Measurements from ENCODE around the gene TRANK1.

TRANK1 gene

DNA sequence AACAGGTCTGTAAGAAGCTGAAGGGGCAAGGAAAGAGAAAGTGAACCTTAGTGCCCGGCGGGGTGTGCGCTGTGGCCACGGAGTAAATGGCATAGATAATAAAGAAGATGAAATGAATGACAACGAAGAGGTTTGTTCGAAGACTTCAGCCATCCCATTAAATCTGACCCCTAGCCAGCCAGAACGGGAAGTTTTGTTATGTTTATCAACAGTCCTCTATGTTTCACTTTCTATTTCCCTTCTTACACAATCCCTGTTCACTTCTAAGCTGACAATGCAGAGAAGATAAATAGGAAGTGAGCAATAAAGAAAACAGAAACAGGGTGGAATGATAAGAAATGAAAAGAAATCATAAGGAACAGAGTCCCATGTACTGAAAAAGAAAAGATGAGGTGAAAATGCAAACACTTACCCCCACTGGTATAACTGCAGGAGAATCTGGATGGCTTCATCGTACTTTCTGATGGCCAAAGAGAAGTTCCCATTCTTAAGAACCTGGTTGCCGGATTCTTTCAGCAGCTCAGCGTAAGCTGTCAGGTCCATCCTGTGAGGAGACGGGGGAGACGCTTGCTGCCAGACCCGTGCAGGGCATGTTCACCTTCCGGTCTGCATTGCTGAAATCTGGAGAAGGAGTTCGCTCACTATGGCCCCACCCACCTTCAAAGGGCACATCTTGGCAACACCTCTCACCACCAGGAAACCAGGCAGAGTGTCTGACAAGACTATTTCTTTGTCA is 36.8 kb downstream of the TRANK1 start:
- H3K4me3 ChIP-seq (ENCODE audit: low read length): peak overlapping the region; percentile 69
- H3K27ac ChIP-seq (ENCODE audit: low read depth, low read length): peak overlapping the region; percentile 62

DNA sequence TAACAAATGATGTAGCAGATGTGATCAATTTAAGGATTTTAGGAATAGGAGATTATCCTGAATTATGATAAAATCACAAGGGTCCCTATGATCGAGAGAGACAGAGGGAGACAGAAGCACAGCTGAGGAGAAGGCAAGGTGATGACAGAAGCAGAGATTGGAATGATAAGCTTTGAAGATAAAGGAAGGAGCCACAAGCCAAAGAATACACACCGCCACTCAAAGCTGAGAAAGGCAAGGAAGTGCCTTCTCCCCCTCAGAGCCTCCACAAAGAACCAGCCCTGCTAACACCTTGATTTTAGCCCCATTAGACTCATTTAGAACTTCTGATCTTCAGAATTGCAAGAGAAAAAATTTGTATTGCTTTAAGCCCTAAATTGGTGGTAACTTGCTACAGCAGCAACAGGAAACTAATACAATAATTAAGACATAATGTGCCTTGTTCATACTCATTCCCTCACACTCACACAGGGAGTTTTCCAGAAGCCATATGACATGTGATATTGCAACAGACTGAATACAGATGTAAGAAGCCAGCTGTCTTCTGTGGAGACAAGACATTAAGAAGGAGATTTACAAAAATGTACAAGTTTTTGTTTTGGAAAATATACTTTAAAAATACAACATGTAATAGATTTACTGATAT is 38.2 kb downstream of the TRANK1 start:
- peaks cover 58% of the 10 kb centered on the region for H3K79me2 ChIP-seq (ENCODE audit: control insufficient read depth, low read length)

More for the DNA sequence above, 36.8 kb downstream of the TRANK1 start:
- no peaks in the 10 kb centered on the region for H3K9me2 ChIP-seq (replicated peaks; ENCODE audit: control insufficient read depth, low read length)
- H3F3A ChIP-seq (ENCODE audit: control insufficient read depth, insufficient read depth): peaks cover 32% of the 10 kb centered on the region
- H3K79me2 ChIP-seq (ENCODE audit: control insufficient read depth, low read length): peaks cover 62% of the 10 kb centered on the region
- H3K9me3 ChIP-seq (ENCODE audit: control insufficient read depth, insufficient read depth, low read length): no peaks in the 10 kb centered on the region
- peaks cover 87% of the 10 kb centered on the region for H3K4me1 ChIP-seq (ENCODE audit: control insufficient read depth, low read length)
- no peaks in the 10 kb centered on the region for H3K27me3 ChIP-seq (ENCODE audit: control insufficient read depth, low read length)
- no peak for TF ChIP-seq EZH2phosphoT487 (IDR thresholded peaks at IDR 0.05; ENCODE audit: borderline replicate concordance, low read length)
- TF ChIP-seq, protein P1, sequence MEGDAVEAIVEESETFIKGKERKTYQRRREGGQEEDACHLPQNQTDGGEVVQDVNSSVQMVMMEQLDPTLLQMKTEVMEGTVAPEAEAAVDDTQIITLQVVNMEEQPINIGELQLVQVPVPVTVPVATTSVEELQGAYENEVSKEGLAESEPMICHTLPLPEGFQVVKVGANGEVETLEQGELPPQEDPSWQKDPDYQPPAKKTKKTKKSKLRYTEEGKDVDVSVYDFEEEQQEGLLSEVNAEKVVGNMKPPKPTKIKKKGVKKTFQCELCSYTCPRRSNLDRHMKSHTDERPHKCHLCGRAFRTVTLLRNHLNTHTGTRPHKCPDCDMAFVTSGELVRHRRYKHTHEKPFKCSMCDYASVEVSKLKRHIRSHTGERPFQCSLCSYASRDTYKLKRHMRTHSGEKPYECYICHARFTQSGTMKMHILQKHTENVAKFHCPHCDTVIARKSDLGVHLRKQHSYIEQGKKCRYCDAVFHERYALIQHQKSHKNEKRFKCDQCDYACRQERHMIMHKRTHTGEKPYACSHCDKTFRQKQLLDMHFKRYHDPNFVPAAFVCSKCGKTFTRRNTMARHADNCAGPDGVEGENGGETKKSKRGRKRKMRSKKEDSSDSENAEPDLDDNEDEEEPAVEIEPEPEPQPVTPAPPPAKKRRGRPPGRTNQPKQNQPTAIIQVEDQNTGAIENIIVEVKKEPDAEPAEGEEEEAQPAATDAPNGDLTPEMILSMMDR (IDR thresholded peaks at IDR 0.05; ENCODE audit: low read depth, low read length, poor library complexity, severe bottlenecking): no peak
- no peaks in the 10 kb centered on the region for H4K20me1 ChIP-seq (ENCODE audit: control insufficient read depth, insufficient read depth, low read depth, low read length)
- peak overlapping the region; percentile 91 for H3K4me2 ChIP-seq (ENCODE audit: low read length)
- peaks cover 52% of the 10 kb centered on the region for H3K36me3 ChIP-seq (ENCODE audit: control insufficient read depth, low read length)

DNA sequence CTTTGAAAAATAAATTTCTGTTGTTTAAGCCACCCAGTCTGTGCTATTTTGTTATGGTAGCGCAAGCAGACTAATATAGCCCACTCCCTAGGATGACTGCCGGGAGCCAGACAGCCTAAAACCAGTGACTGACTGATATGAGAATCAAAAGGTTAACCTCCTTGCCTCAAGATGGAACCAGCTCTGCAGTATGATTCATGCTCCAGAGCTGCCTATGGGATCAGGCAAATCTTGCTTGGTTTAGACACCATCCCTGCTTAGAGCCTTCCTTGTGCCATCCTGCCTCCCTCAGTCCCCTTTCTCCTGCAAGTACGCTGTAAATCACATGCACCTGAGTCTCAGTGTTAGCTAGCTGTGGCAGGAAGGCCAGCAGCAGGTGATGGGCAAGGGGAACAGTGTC is 39.3 kb downstream of the TRANK1 start:
- Histone ChIP-seq H3K4me2 (ENCODE audit: low read length) (peak overlapping the region; percentile 28), H3K9me2 (replicated peaks; ENCODE audit: control insufficient read depth, low read length) (no peaks in the 10 kb centered on the region), H4K20me1 (ENCODE audit: control insufficient read depth, insufficient read depth, low read depth, low read length) (no peaks in the 10 kb centered on the region), H3K36me3 (ENCODE audit: control insufficient read depth, low read length) (peaks cover 63% of the 10 kb centered on the region), H3F3A (ENCODE audit: control insufficient read depth, insufficient read depth) (peaks cover 23% of the 10 kb centered on the region), H3K79me2 (ENCODE audit: control insufficient read depth, low read length) (peaks cover 52% of the 10 kb centered on the region), H3K27me3 (ENCODE audit: control insufficient read depth, low read length) (no peaks in the 10 kb centered on the region), H3K9me3 (ENCODE audit: control insufficient read depth, insufficient read depth, low read length) (no peaks in the 10 kb centered on the region), H3K4me3 (ENCODE audit: low read length) (no peak overlapping the region), H3K4me1 (ENCODE audit: control insufficient read depth, low read length) (peaks cover 88% of the 10 kb centered on the region), H3K27ac (ENCODE audit: low read depth, low read length) (no peak overlapping the region)
- no peak for TF ChIP-seq EZH2phosphoT487 (IDR thresholded peaks at IDR 0.05; ENCODE audit: borderline replicate concordance, low read length)
- TF ChIP-seq, protein P1 (IDR thresholded peaks at IDR 0.05; ENCODE audit: low read depth, low read length, poor library complexity, severe bottlenecking): no peak

More for the DNA sequence above, 38.2 kb downstream of the TRANK1 start:
- Histone ChIP-seq H3K4me1 (ENCODE audit: control insufficient read depth, low read length) (peaks cover 87% of the 10 kb centered on the region), H3K4me2 (ENCODE audit: low read length) (no peak overlapping the region), H3K9me3 (ENCODE audit: control insufficient read depth, insufficient read depth, low read length) (no peaks in the 10 kb centered on the region), H3K4me3 (ENCODE audit: low read length) (no peak overlapping the region), H3K9me2 (replicated peaks; ENCODE audit: control insufficient read depth, low read length) (no peaks in the 10 kb centered on the region), H3F3A (ENCODE audit: control insufficient read depth, insufficient read depth) (peaks cover 28% of the 10 kb centered on the region), H3K27me3 (ENCODE audit: control insufficient read depth, low read length) (no peaks in the 10 kb centered on the region), H3K36me3 (ENCODE audit: control insufficient read depth, low read length) (peaks cover 63% of the 10 kb centered on the region), H3K27ac (ENCODE audit: low read depth, low read length) (peak overlapping the region; percentile 5; the same call in 1 of the 2 replicates), H4K20me1 (ENCODE audit: control insufficient read depth, insufficient read depth, low read depth, low read length) (no peaks in the 10 kb centered on the region)
- TF ChIP-seq EZH2phosphoT487 (IDR thresholded peaks at IDR 0.05; ENCODE audit: borderline replicate concordance, low read length): no peak
- TF ChIP-seq, protein P1 (IDR thresholded peaks at IDR 0.05; ENCODE audit: low read depth, low read length, poor library complexity, severe bottlenecking): no peak
